Skin epidermis (tissue), 12 donors: Measurements from ENCODE around the gene TRABD2A.

Source experiments
- H3K27ac ChIP-seq, 21 experiments: fragments of 200-600 bp; sonication (generic) in 11 of 21; one replicate each; pipeline ENCODE4 v1.5.0; 2020; ENCODE audit warnings: mild to moderate bottlenecking in 3 of 21, inconsistent platforms in 2 of 21, moderate library complexity in 2 of 21
- H3K4me3 ChIP-seq, 7 experiments: fragments of 200-600 bp; sonication (generic) in 2 of 7; one replicate each; pipeline ENCODE4 v1.5.0; 2020; ENCODE audit warnings: inconsistent platforms in 2 of 7, mild to moderate bottlenecking in 2 of 7, moderate library complexity in 1 of 7

The TRABD2A gene

DNA sequence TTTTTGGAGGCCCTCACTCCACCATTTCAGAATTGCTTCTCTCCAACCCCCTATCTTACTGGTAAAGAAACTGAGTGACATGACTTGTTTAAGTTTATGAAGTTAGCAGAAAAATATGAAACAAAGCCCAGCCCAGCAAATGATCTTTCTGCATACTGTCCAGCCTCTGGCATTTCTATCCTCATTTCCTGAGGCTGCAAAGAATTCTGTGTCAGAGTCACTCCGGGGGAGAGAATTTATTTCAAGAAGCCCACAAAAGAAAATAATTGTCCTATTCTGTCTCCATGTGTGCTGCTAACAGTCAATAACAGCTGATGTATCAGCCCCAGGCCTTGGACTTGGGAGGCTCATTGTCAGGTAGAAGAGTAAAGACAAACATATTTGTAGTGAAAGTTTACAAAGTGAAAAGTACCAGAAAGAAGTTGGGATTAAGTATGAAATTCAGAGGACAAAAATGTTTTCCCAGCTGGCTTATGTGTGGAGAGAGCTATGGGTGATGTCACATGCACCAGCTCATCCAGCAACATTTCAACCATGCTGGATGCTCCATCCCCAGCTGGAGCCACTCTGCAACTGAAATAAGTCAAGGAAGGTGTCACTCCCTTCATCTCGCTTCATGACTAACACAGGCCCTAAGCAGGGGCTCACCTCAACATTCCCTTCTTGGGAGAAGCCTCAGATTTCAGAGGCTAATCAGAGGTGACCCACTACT, 42.3 kb downstream of the TRABD2A start:
- peak overlapping the region in 3 of 21 experiments; percentile 6 to 52 (median 44) for H3K27ac ChIP-seq
- H3K4me3 ChIP-seq: no peak overlapping the region

- Histone ChIP-seq H3K4me3 (no peak overlapping the region), H3K27ac (no peak overlapping the region)
Observed at GRCh38 chr2:84836215-84836614, 44.7 kb downstream of the TRABD2A start.

GRCh38 chr2:84833481-84834150, 47.3 kb downstream of the TRABD2A start:
- no peak overlapping the region for H3K4me3 ChIP-seq
- peak overlapping the region in 12 of 21 experiments; percentile 18 to 89 (median 62) for H3K27ac ChIP-seq

- Histone ChIP-seq H3K27ac (peak overlapping the region in 11 of 21 experiments; percentile 18 to 89 (median 62)), H3K4me3 (no peak overlapping the region)
Observed at GRCh38 chr2:84832772-84833461, 48.0 kb downstream of the TRABD2A start.

DNA sequence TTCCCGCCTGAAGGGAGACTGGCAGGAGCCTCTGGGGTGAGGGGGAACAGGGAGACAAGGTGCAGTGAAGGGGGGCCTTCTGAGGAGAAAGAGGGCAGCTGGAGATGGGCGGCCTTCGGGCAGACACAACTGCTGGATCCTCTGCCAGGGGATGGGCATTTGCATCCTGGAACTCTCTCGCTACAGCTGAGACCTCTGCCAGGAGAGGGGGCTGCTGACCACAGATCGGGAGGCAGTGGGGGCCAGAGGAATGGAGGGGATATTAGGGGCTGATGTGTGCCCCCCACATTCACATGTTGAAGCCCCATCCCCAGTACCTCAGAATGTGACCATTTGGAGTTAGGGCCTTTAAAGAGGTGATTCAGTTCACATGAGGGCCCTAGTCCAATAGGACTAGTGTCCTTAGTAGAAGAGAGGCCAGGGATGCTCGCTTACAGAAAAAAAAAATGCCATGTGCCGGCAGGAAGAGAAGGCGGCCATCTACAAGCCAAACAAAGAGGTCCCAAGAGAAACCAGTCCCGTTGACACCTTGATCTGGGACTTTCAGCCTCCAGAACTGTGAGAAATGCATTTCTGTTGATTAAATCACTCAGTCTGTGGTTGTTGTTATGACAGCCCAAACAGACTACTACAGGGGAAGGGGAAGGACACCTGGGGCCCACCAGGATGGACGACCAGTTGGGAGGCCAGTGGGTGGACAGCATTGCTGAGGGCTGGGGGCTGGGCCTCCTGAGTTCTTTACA, 50.0 kb downstream of the TRABD2A start:
- H3K27ac ChIP-seq: peak overlapping the region in 2 of 21 experiments; percentile 58 to 89
- no peak overlapping the region for H3K4me3 ChIP-seq

DNA sequence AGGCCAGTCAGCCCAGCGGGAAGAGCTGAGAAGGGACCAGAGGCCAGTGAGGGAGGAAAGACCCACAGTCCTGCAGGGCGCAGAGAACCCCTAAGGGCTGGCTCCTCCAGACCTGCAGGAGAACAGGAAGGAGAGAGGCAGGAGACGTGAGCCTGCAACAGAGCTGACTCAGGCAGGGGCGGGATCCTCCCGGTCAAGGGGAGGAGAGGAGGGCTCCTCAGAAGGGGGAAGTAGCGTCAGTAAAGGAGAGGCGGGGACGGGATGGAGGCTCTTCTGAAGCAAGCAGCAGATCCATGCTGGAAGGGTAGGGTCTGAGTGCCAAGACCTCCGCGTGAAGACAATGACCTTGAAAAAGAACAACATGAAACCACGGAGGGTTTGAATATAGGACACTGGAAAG, 50.8 kb downstream of the TRABD2A start:
- H3K4me3 ChIP-seq: no peak overlapping the region
- H3K27ac ChIP-seq: peak overlapping the region in 2 of 21 experiments; percentile 58 to 89

- Histone ChIP-seq H3K27ac (peak overlapping the region in 2 of 21 experiments; percentile 20 to 58), H3K4me3 (no peak overlapping the region)
Observed at GRCh38 chr2:84829693-84830092, 51.2 kb downstream of the TRABD2A start.

DNA sequence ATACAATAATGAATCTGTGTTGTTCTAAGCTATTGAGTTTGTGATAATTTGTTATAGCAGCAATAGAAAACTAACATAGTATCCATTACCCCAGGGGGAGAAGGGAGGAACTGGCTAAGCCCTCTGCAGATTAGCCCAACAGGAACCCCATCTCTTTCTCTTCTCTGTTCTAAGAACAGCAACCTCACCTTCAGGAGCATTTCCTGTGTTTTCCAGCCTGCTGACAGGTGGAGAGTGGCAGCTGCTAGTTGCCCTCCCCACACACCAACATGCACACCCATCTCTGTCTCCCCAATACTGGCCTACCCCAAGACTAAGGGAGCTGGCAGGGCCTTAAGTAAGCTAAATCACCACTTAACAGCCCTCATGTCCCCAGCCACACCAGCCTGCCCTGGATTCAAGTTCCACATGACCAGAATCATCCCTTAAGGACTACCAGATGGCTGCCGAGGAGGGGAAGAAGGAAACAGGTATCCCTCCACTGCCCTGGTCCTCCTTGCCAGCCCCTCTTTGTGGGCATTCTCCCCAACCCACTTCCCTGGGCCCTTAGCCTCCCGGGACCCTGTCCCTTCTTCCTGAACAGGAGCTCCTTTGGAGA, 52.8 kb downstream of the TRABD2A start:
- Histone ChIP-seq H3K4me3 (no peak overlapping the region), H3K27ac (no peak overlapping the region)

- Histone ChIP-seq H3K4me3 (no peak overlapping the region), H3K27ac (no peak overlapping the region)
Observed at GRCh38 chr2:84823788-84824187, 57.1 kb downstream of the TRABD2A start.

DNA sequence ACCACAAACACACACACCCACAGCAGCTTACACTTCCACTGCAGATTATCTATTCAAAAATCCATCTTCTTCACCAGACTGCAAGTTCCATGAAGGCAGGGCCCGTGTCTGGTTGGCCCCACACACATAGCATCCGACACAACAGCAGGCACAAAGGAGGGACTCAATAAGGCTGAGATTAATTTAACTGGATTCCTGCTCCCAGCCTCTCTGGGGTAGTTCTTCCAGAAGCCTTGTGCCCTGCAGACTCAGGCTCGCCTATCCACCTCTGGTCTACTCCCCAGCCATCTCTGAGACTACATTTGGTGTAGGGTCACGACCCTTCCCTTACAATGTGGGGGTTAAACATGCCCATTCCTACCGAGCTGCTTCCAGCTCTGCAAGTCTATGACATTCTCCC, 57.7 kb downstream of the TRABD2A start:
- no peak overlapping the region for H3K27ac ChIP-seq

DNA sequence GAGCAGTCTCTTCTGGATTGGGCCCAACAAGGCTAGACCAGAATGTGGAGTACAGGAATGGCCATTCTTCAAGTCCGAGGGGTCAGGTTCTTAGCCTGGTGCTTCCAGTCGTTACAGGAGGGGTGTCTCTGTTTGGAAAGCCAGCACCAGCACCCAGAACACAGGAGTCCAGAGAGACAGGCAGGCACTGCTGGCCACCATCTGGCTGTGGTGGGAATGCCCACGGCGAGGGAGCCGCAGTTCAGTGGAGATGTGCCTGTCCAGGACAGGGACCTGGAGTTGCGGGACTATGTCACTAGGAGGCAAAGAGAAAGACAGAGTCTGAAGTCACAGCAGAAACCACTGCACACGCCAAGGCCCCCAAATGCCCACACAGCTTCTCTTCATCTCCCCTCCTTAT, 59.1 kb downstream of the TRABD2A start:
- no peak overlapping the region for H3K27ac ChIP-seq
- H3K4me3 ChIP-seq: no peak overlapping the region

More for the DNA sequence above, 57.7 kb downstream of the TRABD2A start:
- H3K4me3 ChIP-seq: no peak overlapping the region

GRCh38 chr2:84817239-84817655, 63.6 kb downstream of the TRABD2A start:
- Histone ChIP-seq H3K27ac (peak overlapping the region in 1 of 21 experiments; percentile 24), H3K4me3 (no peak overlapping the region)

DNA sequence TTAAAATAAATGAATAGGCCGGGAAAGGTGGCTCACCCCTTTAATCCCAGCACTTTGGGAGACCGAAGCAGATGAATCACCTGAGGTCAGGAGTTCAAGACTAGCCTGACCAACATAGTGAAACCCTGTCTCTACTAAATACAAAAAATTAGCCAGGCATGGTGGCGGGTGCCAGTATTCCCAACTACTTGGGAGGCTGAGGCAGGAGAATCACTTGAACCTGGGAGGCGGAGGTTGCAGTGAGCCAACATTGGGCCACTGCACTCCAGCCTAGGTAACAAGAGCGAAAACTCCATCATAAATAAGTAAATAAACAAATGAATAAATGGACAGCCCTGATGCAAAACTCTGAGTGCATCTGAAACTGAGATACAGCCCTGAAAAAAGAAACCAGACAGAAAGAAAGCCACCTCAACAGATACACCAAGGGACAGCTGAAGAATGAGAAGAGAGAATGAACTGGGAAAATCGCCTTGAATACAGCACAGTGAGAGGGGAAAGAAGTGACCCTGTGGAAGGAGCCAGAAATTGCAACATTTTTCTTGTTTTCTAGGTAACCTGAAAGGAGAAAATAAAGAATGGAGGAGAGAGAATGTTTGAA, 64.4 kb downstream of the TRABD2A start:
- Histone ChIP-seq H3K4me3 (no peak overlapping the region), H3K27ac (peak overlapping the region in 1 of 21 experiments; percentile 24)

DNA sequence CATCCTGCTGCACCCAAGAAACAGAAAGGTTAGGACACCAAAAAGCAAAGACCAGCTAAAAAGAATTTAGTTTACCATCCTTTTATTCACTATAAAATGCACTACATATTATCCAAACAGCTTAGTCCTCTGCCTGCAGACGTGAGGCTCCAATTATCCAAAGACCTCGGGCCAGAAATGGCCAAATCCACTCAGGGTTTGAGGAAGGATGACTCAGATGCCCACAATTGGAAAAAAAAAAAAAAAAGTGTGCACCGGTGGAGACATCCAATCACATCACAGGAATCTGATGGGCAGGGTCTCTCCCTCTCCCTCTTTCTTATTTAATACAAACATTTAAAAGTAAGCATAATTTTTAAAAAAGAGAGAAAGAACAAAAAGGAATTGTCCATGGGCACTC, 65.7 kb downstream of the TRABD2A start:
- H3K4me3 ChIP-seq: no peak overlapping the region
- no peak overlapping the region for H3K27ac ChIP-seq

GRCh38 chr2:84811839-84812431, 68.9 kb downstream of the TRABD2A start:
- H3K4me3 ChIP-seq: no peak overlapping the region
- H3K27ac ChIP-seq: no peak overlapping the region

DNA sequence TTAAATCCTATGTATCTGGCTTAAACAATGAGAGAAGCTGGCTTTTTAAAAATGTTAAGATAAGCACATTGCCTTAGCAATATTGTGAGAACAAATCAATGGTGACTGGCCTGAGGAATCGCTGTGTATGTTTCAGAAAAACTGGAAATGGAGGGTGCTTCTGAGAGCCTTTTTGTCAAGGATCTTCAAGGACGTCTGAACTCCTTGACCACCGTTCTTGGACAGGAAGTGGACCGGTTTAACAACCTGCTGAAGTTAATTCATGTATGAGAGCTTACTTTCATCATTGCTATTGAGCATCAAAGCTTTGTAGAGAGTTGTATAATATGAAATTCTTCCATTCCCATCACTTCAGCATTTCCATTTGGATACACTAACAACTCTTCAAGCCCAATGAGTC, 72.6 kb downstream of the TRABD2A start:
- H3K4me3 ChIP-seq: no peak overlapping the region
- H3K27ac ChIP-seq: no peak overlapping the region

GRCh38 chr2:84807063-84807485, 73.8 kb downstream of the TRABD2A start:
- Histone ChIP-seq H3K27ac (peak overlapping the region in 5 of 21 experiments; percentile 29 to 73 (median 49)), H3K4me3 (no peak overlapping the region)

DNA sequence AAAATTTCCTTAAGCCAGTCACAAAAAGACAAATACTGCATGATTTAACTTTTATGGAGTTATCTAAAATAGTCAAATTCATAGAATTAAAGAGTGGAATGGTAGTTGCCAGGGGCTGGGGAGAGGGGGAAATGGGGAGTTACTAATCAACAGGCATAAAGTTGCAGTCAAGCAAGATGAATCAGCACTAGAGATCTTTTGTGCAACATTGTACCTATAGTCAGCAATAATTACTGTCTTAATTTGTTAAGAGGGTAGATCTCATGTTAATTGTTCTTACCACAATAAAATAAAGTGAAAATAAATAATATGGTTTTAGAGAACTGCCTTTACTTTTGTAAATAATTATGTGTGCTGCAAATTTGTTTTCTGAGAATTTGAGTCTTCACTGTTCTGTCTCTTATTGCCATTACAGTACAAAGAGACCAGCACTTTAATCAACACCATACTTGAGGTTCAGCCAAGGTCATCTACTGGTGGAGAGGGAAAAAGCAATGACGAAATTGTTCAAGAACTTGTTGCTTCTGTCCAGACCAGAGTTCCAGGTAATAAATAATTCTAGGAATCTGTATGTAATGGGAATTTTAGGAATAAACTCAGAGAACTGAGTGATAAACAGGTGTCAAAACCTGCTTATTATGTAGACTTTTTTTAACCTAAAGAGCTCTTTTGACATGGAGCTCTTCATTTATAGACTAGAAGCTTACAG, 75.5 kb downstream of the TRABD2A start:
- no peak overlapping the region for H3K4me3 ChIP-seq
- H3K27ac ChIP-seq: no peak overlapping the region
